Measurements from ENCODE around the gene ZNF423.

GRCh38 chr16:49488336-49488735 is 367.6 kb downstream of the ZNF423 start:
- TF ChIP-seq EZH2 (IDR thresholded peaks at IDR 0.05; ENCODE audit: borderline replicate concordance, low read depth, low read length, poor library complexity, severe bottlenecking), result no peak
- TF ChIP-seq, protein P1, sequence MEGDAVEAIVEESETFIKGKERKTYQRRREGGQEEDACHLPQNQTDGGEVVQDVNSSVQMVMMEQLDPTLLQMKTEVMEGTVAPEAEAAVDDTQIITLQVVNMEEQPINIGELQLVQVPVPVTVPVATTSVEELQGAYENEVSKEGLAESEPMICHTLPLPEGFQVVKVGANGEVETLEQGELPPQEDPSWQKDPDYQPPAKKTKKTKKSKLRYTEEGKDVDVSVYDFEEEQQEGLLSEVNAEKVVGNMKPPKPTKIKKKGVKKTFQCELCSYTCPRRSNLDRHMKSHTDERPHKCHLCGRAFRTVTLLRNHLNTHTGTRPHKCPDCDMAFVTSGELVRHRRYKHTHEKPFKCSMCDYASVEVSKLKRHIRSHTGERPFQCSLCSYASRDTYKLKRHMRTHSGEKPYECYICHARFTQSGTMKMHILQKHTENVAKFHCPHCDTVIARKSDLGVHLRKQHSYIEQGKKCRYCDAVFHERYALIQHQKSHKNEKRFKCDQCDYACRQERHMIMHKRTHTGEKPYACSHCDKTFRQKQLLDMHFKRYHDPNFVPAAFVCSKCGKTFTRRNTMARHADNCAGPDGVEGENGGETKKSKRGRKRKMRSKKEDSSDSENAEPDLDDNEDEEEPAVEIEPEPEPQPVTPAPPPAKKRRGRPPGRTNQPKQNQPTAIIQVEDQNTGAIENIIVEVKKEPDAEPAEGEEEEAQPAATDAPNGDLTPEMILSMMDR (conservative IDR thresholded peaks at IDR 0.05; ENCODE audit: low read depth, low read length), result no peak
